Cerebellar nuclear complex (tissue), 1 donor: Measurements from ENCODE around the gene AKAP12.
"Not testable (repeated sequence)": the region's sequence is repeated elsewhere in the genome, so short reads cannot be mapped to it uniquely, and the experiment has no call there.

Experiments used
- DNase-seq, 2 experiments: peaks; one replicate each; lab custom pipeline; 2025; lab: John Stamatoyannopoulos, UW

AKAP12 gene

DNA sequence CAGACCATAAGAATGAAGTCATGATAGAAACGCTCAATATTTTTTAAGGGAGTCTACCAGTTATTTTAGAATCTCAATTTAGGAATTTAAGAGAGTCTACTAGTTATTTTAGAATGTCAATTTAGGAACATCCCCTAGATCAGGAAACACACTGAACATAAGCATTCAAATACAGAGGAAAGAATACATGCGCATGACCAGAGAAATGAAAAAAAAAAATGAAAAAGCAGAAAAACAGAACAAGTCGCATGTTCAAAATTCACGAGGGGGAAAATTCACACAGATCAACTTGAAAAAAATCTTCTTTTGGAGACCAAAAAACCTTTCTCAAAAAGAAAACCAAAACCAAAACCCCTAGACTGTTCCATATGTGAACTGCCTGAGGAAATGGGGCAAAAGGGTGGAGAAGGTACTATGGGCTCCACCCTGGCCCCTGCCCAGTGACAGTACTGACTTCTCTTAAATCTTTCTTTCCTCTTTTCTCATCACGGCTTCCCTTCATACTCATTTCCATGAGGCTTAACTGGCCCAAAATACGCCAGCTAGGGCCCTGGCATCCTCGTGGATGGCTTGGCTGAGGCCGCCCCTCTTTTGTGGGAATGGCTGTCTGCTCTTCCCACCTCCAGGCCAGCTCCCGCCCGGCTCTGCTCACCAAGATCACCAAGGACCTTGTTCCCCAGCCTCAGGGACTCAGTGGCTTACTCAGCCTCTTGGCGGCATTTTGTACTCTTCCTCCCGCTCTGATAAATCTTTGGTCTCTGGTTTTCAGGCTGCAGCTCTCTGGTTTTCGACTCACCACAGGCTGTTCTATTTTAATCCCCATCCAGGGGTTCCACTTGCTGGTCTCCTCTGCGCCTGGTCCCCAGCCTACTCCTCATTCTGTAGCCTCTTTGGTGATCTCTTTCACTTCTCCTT is 140.4 kb downstream of the AKAP12 start:
- DNase-seq: no peak

DNA sequence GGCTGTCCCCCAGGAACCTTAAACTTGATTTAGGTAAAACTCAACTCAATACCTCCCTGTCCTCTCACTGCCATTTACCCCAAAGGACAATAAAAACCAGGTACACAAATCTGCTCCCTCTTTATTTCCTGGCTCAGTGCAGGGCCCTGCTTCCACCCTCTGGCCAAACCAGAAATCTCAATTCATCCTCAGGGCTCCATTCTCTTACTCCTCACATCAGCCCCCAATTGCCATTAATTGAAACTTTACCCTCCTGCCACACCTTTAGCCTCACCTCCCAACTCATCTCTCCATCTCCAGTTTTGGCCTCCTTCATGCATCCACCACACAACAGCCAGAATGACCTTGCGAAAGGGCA is 141.1 kb downstream of the AKAP12 start:
- DNase-seq: no peak

DNA sequence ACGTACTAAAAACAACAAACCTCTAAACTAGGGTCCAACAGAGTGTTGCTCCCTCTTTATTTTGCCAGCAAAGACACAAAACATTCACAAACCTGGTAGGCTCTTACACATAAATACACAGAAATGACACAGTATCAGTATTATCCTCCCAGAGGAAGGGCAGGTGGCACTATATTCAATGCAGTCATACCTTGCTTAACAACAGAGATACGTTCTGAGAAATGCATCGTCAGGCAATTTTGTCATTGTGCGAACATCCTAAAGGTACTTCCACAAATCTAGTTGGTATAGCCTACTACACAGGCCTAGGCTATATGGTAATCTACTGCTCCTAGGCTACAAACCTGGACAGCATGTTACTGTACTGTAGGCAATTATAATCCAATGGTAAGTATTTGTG is 142.0 kb downstream of the AKAP12 start:
- DNase-seq: no peak

DNA sequence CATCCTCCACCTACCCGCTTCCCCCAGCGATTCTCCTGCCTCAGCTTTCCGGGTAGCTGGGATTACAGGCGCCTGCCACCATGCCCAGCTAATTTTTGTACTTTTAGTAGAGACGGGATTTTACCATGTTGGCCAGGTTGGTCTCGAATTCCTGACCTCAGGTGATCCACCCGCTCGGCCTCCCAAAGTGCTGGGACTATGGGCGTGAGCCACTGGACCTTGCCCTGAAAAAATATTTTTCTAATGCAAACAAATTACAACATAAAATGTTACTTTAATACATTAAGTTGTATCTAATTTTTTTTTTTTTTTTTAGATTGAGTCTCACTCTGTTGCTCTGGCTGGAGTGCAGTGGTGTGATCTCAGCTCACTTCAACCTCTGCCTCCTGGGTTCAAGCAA is 142.9 kb downstream of the AKAP12 start:
- DNase-seq: not testable (repeated sequence)

DNA sequence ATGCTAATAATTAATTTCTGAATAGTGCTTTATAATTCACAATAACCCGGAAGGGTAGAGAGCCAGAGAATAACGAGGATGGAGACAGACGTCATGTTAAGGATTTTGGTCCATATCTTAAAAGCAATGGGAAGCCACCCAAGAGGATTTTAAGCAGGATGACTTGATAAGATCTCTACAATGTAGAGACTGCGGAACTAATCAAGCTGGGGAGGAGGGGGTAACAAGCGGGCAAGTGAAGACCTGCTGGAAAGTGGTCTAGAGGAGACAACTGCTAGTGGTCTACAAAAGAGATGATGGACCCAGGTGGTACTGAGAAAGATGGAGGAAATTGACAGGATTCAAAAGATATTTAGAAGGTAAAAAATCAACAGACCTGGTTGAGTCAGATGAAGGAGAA is 144.4 kb downstream of the AKAP12 start:
- no peak for DNase-seq

DNA sequence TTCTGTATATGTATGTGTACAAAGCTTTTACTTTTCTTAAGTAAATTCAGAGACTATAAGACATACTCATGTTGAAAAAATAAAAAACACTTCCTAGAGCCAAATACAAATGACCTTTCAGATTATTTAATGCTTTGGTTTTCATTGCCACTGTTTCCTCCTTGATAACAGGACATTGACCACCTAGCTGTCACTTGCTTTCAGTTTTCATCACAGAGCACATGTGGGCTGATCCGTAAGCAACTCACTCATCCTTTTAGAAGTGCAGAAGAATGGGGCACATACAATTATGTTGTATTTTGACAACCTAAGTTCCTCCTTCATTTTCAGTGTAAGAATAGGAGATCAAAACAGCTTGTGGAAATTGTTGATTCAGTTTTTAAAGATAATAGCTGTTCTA is 145.4 kb downstream of the AKAP12 start:
- no peak for DNase-seq

DNA sequence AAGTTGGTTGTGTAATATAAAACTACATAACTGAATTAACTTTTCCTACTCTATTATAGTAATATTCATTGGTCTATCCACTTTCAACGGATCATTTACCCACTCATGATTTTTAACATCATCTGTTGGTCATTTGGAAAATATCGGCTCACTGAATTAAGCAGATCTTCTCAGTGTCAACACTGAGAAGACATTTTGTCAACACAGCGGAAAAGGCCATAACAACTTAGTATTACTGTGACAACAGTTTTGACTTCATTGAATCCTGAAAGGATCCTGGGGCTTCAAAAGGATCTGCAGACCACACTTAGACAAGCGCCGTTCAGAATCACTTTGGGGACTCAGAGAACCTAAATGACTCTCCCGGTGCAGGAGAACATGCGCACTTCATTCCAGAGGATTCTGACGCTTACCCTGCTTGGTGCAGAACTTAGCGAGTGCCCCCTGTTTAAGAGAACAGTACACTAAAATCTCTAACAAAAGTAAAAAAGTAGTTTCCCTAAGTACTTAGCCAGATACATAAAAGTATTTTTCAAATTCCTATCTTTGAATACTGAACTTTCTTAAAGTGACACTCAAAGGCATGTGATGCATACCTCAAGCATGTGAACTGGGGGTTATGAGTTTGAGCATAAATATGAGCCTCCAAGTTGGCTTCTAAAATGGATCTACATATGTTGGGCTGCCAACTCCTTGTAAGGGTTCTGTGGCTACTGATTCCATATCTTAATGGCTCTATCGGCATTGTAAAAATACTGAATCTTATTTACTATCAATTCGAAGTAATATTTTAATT is 147.6 kb downstream of the AKAP12 start:
- no peak for DNase-seq

DNA sequence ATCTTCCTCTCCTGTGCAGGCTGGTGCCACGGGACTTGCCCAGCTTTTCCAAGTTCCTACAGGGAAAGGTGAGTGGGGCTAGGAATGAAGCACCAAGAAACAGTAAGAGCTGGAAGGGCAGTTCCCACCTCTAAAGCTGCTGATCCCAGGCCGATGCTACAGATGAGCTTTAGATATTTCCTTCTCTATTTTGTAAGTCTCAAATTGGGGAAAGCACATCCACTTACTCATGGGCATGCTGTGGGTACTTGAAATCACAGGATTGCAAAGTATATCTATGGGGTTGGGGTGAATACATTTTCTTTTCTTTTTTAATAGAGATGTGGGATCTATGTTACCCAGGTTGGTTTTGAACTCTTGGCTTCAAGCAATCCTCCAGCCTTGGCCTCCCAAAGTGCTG is 148.5 kb downstream of the AKAP12 start:
- no peak for DNase-seq

DNA sequence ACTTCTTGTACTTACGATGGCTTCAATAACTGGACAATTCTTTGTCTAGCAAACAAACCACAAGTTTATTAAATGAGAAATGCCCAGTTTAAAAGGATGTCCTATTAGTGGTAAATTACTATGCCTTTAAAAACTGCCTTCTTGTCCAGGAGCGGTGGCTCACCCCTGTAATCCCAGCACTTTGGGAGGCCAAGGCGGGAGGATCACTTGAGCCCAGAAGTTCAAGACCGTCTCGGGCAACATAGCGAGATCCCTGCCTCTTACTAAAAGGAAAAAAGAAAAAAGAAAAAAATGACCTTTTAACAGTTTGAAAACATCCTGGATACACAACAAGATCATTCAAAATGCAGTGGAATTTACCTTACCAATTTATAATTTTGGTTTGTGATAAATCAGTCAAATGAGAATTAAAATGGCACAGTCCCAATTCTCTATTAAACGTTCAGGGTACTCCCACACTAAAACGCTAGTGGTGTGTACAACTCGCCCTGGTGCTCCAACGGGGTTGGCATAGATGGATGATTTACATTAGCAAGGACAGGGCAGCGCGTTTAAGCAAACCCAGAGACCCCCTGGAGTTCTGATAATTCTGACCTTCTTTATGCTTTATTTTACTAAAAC is 149.3 kb downstream of the AKAP12 start:
- no peak for DNase-seq

DNA sequence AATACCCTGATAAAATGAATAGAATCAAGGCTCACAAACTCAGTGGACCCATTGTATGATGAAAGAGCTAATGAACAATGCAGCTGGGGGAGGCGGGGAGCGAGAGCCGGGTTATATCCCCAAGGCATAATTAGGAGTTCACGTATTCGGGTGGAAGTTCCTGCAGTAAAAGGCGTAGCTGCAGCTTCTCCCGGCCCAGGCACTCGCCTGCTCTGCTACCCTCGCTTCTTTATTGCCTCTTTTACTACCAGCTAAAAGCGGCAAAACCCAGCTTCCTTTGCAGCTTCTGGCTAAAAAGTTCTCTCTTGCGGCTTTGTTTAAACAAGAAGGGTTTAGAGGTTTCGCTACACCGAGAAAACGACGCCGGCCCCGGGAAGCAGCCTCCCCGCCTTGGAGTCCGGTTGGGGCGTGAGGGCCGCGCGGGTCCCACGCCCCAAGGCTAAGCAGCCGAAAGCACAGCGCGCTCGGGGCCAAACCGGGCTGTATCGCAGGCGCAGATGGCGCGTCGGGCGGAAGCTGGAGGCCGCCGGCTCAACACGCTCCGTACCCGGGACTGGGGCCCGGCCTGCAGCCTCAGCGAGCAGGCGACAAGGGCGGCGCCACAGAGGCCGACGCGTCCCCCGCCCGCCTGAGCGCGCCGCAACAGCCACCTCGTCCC is 150.0 kb downstream of the AKAP12 start:
- peak; percentile 17 to 49 for DNase-seq

DNA sequence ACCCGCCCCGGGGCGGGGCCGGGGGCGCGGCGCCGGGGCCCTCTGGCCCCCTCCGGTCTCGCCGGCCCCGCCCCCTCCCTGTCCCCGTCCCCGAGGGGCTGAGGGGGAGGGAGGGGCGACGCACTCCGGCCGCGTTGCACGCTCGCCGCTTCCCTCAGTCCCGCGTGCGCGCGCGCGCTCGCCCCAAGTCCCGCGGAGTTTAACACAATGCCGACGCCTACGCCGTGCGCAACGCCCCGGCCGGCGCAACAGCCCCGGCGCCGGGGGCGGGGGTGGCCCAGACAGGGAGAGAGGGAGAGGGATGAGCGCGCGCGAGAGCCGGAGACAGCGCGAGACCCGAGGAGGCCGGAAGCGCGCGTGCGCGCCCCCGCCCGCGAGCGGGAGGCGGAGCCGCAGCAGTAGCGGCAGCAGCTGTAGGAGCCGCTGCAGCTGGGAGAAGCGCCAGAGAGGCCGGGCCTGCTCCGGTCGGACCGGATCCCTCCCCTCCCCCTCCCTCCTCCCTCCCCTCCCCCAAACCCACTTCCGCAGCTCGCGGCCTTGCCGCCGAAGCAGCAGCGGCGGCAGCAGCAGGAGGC is 150.6 kb downstream of the AKAP12 start:
- peak; percentile 49 to 80 for DNase-seq

DNA sequence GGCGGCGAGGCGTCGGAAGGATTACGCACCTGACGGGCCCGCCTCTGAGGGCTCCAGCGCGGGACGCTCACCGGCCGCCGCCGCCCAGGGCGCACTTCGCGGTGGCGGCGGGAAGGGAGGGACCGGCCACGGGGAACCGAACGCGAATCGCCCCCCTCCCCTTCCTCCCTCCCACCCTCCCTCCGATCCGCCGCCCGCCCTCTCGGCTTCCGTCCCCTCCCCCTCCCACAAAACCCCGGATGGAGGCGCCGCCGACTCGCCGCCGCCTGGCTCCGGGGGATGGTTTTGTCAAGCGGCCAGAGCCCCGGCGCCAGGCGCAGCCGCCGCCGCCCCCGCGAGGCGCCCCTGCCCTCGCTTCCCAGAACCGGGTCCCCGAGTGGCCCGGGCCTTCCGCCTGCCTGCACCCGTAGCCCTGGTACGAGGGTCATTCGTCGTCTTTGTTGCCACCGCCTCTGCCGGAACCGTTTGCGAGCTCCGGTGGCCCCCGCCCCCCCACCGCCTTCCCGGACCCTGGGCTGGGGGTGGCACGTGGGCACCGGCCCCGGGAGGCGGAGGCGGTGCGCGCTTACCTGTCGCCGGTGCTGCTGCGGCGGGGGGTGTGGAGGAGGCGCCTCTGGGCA is 151.2 kb downstream of the AKAP12 start:
- no peak for DNase-seq

DNA sequence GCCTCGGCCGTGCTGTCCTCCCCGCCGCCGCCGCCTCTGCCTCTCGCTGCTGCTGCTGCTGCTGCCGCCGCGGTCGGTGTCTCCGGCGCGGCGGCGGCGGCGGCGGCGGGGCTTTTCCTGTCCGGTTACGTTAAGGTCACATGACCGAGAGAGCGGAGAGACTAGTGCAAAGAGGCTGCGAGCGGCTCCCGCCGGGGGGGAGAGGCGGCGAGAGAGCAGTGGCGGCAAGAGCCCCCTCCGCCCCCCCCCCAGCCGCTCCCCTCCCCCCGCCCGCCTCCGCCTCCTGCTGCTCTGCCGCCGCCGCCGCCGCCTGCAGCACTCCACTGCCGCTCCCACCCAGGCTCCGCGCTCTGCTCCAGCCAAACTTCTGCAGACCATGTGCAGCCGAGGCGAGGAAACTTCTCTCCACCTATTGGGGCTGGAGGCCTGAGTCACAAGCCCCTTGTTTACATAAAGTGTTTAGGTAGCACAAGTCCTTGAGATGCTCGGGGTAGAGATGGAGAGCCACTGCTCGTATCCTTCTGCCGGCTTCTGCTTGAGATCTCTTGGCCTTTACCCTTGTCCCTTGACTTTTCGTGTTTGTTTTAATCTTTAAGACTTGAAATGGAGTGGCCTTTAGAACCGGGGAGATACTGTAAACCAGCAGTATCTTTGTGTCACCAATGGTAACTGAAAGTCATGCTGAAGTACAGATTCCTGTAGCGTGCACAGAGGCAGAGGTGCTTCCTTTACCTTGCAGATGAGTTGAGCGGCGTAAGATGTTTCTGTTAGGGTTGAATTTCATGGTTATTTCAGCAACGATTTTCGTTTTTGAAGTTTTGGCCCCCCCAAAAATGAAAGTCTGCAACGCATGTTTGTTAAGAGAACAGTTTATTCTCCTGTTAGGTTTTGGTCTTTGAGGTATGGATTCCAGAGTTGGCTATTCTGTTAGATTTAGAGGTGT is 152.0 kb downstream of the AKAP12 start, which contains the start of gene ZBTB2:
ZBTB2 (minus strand) TSS at position 89 of the 943 bp plus-strand sequence. CDS start 17,922 bp downstream, outside the sequence.
- DNase-seq: no peak

DNA sequence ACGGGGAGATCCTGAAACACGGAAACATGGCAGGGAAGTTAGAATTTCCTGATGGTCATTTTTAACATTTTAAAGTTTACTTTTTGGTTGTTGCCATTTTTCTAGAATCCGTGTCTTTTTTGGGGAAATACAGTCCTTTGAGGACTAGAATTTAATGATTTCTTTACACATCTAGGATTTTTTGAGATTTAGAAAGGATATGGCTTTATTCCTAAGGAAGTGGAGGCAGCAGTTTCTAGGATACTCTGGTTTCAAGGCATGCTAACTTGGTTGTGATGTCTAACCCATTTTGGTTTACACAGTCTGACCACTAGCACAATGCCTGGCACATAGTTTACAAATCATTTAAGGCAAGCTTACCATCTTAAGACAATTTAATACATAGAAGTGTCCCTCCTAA is 152.7 kb downstream of the AKAP12 start:
- no peak for DNase-seq

DNA sequence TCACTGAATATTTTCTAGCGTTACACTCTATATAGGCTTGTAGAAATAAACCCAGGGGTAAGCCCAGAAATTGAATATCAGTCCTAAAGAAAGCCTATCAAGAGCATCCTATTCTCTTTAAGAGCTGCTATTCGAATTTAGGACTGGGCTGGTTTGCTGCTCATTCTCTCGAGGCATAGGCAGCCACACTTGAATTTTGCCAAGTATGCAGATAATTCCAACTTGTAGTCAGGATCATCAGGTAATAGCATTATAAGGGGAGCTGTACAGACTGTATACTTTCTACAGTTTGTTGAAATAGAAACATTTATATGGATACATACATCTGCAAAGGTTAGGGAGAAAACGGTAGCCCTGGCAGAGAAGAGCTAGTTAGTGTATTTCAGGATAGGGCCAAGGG is 153.6 kb downstream of the AKAP12 start:
- no peak for DNase-seq

DNA sequence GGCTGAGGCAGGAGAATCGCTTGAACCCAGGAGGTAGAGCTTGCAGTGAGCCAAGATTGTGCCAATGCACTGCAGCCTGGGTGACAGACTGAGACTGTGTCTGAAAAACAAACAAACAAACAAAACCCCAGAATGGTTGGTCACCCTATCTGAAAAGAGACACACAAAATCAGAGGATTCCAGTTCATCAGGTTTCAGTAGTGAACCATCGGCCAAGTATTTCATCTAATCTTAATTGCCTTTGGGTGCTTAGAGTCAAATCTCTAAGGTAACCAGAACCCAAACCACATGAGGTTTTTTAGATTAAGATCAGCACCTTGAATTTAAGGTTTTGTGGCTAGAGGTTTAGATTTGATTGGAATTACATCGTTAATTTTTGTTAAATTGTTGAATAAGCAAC is 159.9 kb downstream of the AKAP12 start:
- DNase-seq: no peak

DNA sequence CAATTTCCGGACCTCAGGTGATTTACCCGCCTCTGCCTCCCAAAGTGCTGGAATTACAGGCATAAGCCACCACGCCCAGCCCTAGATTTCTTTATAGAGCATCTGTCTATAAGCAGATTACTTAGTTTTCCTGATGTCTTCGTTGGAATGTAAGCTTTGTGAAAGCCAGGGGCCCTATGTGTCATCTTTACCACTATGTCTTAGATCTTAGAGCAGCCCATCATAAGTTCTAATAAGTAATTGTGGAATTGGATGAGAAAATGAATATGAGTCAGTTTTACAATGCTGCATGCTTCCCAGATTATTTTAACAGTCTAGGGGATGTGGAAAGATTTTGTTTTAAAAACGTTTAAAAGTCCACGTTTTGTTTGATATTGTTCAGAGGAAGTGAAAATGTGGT is 160.7 kb downstream of the AKAP12 start:
- DNase-seq: no peak

DNA sequence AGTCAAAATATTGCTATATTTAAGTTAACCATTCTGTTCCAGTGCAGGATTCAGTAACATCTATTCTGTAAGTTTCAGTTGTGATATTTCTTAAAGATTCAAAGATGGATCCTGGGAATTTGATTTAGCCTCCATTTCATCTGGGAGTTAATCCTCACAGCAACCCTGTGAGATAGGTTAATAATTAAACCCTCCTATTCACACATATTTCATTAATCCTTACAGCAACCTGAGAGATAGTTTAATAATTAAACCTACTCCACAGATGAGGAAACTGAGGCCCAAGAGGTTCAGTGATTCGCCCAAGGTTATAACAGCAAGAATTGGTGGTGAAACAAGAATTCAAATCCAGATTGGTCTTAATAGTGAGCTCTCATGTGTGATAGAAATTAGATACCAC is 162.5 kb downstream of the AKAP12 start:
- DNase-seq: no peak

DNA sequence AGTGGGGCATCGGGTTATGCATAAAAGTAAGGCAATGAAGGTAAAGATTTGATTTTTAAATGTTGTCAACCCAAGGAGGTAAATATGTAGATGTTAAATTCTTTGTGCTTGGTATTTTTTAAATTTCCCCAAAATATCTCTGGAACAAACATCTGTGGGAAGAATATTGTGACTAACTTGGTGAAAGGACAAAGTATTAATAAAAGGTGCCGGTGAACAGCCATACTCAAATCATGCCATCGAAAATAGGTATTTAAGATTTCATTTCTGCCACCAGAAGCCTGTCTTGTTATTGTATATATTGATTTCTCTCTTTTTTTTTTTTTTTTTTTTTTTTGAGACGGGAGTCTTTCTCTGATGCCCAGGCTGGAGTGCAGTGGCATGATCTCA is 164.1 kb downstream of the AKAP12 start:
- no peak for DNase-seq
